Body of pancreas (tissue), 4 donors: ENCODE results near the gene KANSL1L. TPM values are rescaled to one million over a fixed set of nuclear protein-coding genes. Genes with fewer than 3 reads are reported as not detected.

Source experiments
- ATAC-seq: fragments of 150-250 bp; one replicate; pipeline ENCODE4 v1.9.1; 2016
- DNase-seq, 4 donors: peaks; one replicate each; pipeline ENCODE4 v3.0.0-alpha.2; 2019
- H3K27ac ChIP-seq, 4 donors: fragments of 200-600 bp; sonication (generic); 1 replicate in 3 of 4; 2 replicates in 1 of 4; pipeline versions ENCODE4 v1.5.1 to v1.6.1; 2016 to 2019; ENCODE audit warnings: mild to moderate bottlenecking in 1 of 4, mixed read lengths in 1 of 4, moderate library complexity in 1 of 4
- H3K27me3 ChIP-seq, 2 donors: fragments of 200-600 bp; sonication (generic); one replicate each; pipeline ENCODE4 v1.6.0; 2016; ENCODE audit warnings: mild to moderate bottlenecking in 1 of 2
- H3K36me3 ChIP-seq, 2 donors: fragments of 200-600 bp; sonication (generic); replicated peaks in 1 of 2; 2 replicates each; pipeline ENCODE4 v1.5.1; 2016; ENCODE audit warnings: low read depth in 2 of 2; ENCODE audit not compliant: insufficient read depth in 1 of 2
- H3K4me1 ChIP-seq: fragments of 200-600 bp; sonication (generic); one replicate; pipeline ENCODE4 v1.6.0; 2016
- H3K4me3 ChIP-seq, 2 donors: fragments of 200-600 bp; sonication (generic); 1 replicate in 1 of 2; 2 replicates in 1 of 2; pipeline ENCODE4 v1.5.1; 2016 to 2019
- H3K9me3 ChIP-seq, 3 donors: fragments of 200-600 bp; sonication (generic); 1 replicate in 2 of 3; 2 replicates in 1 of 3; pipeline ENCODE4 v1.5.1; 2016
- CTCF ChIP-seq, 7 experiments: fragments of 450-650 bp in 4 of 7; fragments of 200-600 bp in 3 of 7; sonication (generic) in 3 of 7; IDR thresholded peaks; one replicate each; pipeline ENCODE4 v1.5.1; 2016 to 2019; ENCODE audit warnings: antibody characterized with exemption in 7 of 7
- POLR2A ChIP-seq, 3 donors: fragments of 450-650 bp; IDR thresholded peaks; one replicate each; pipeline ENCODE4 v1.6.1; 2016; ENCODE audit warnings: antibody characterized with exemption in 3 of 3, mild to moderate bottlenecking in 2 of 3
- WGBS, 2 donors: methylation state at CpG; one replicate each; pipeline ENCODE4 v1.1.5; 2017; 5-methylcytosine and 5-hydroxymethylcytosine counted together
- intact Hi-C: fragments of 100-400 bp; cut with DNase I; formaldehyde crosslinking; loops from one replicate; pipeline ENCODE4 v1.15.1; 2023
- total RNA-seq, 2 donors: library from RNA; depleted of rRNA; stranded (reverse); fragments of >200 nt; gene quantifications; one replicate each; pipeline ENCODE4 v1.1.0, GENCODE V29; 2016

The KANSL1L gene
- total RNA-seq, 2 donors from 2014 or later: 26.5 to 94.9 TPM

GRCh38 chr2:210072493-210072892 is 98.7 kb downstream of the KANSL1L start:
- Histone ChIP-seq H3K4me1 (peaks cover 9% of the 10 kb centered on the region), H3K36me3 (no peaks in the 10 kb centered on the region), H3K27ac (no peak overlapping the region), H3K9me3 (no peaks in the 10 kb centered on the region), H3K4me3 (no peak overlapping the region), H3K27me3 (no peaks in the 10 kb centered on the region)
- ATAC-seq: no peak
- 80 to 89% methylated on average over 5 of the region's 5 CpGs for WGBS, 2 donors
- intact Hi-C loops: no loop called here
- no peak for DNase-seq
- no peak for TF ChIP-seq CTCF (IDR thresholded peaks at IDR 0.05)
- TF ChIP-seq POLR2A (IDR thresholded peaks at IDR 0.05): no peak

GRCh38 chr2:210063306-210063705 is 107.9 kb downstream of the KANSL1L start:
- H3K9me3 ChIP-seq: no peaks in the 10 kb centered on the region
- 94% methylated on average over 2 of the region's 2 CpGs for WGBS, 2 donors
- H3K4me1 ChIP-seq: no peaks in the 10 kb centered on the region
- no peaks in the 10 kb centered on the region for H3K36me3 ChIP-seq
- ATAC-seq (no peak), DNase-seq (no peak)
- H3K27ac ChIP-seq: no peak overlapping the region
- intact Hi-C loops: no loop called here
- H3K4me3 ChIP-seq: no peak overlapping the region
- H3K27me3 ChIP-seq: no peaks in the 10 kb centered on the region
- TF ChIP-seq POLR2A (IDR thresholded peaks at IDR 0.05): no peak
- TF ChIP-seq CTCF (IDR thresholded peaks at IDR 0.05): no peak

- no peak overlapping the region for H3K27ac ChIP-seq
- DNase-seq: no peak
- ATAC-seq: no peak
- TF ChIP-seq POLR2A (IDR thresholded peaks at IDR 0.05): no peak
- H3K36me3 ChIP-seq: no peaks in the 10 kb centered on the region
- H3K27me3 ChIP-seq: no peaks in the 10 kb centered on the region
- H3K4me3 ChIP-seq: no peak overlapping the region
- peaks cover 0 to 10% (median 0%) of the 10 kb centered on the region in 3 donors for H3K9me3 ChIP-seq
- WGBS, 2 donors: 98 to 100% methylated on average over 2 to 3 of the region's 3 CpGs
- H3K4me1 ChIP-seq: no peaks in the 10 kb centered on the region
- intact Hi-C loops: no loop called here
Measured at GRCh38 chr2:210055825-210056224, 115.4 kb downstream of the KANSL1L start.

- TF ChIP-seq CTCF (IDR thresholded peaks at IDR 0.05) (no peak), POLR2A (IDR thresholded peaks at IDR 0.05) (no peak)
- Histone ChIP-seq H3K9me3 (peaks cover 0 to 10% (median 0%) of the 10 kb centered on the region in 3 donors), H3K4me1 (no peaks in the 10 kb centered on the region), H3K4me3 (no peak overlapping the region), H3K27ac (no peak overlapping the region), H3K36me3 (no peaks in the 10 kb centered on the region), H3K27me3 (no peaks in the 10 kb centered on the region)
- intact Hi-C loops: no loop called here
- ATAC-seq: no peak
- DNase-seq: no peak
- 91 to 100% methylated on average over 1 of the region's 1 CpG for whole genome bisulfite sequencing, 2 donors
Measured at GRCh38 chr2:210054696-210055095, 116.5 kb downstream of the KANSL1L start.

- Histone ChIP-seq H3K4me1 (no peaks in the 10 kb centered on the region), H3K36me3 (no peaks in the 10 kb centered on the region), H3K27me3 (no peaks in the 10 kb centered on the region), H3K27ac (no peak overlapping the region), H3K4me3 (no peak overlapping the region), H3K9me3 (peaks cover 0 to 10% (median 0%) of the 10 kb centered on the region in 3 donors)
- no peak for TF ChIP-seq POLR2A (IDR thresholded peaks at IDR 0.05)
- no peak for TF ChIP-seq CTCF (IDR thresholded peaks at IDR 0.05)
- DNase-seq (no peak), ATAC-seq (no peak)
- intact Hi-C loops: no loop called here
- WGBS, 2 donors: 94% methylated on average over 1 of the region's 1 CpG
Measured at GRCh38 chr2:210050885-210051284, 120.3 kb downstream of the KANSL1L start.
